Umbilical cord (tissue), 2 donors: Measurements from ENCODE around the gene ASAP2. TPM values are rescaled to one million over a fixed set of nuclear protein-coding genes. Genes with fewer than 3 reads are reported as not detected.

ENCODE experiments used
- DNase-seq: peaks from one replicate; pipeline ENCODE4 v3.0.0-alpha.2; 2015; ENCODE audit warnings: low spot score
- total RNA-seq: library from RNA; depleted of rRNA; stranded (reverse); fragments of >200 nt; gene quantifications from one replicate; pipeline ENCODE4 v1.2.3, GENCODE V29; 2014; ENCODE audit warnings: low replicate concordance; ENCODE audit not compliant: insufficient read depth

The ASAP2 gene
- total RNA-seq, 1 donor from 2014 or later: 11.3 TPM

DNA sequence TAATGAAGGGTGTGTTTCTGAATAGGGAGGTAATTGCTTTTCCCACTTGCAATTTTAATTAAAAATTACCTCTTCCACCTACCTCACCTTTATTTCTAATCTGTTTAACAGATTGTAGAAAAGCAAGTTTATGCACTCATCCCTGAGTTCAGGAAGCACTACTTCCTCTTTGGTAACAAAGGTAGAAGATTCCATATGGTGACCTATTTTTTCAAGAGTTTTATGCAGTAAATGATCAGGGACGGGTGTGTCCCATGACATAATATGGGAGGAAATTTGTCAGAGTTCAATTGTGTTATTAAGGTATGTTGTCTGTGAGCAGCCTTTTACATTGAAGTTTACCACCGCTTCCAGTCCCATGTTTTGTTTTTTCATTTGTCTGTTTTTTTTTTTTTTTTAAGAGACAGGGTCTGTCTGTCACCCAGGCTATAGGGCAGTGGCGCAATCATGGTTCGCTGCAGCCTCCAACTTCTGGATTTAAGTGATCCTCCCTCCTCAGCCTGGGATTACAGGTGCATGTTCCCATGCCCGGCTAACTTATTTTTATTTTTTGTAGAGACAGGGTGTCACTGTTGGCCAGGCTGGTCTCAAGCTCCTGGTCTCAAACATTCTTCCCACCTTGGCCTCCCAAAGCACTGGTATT is 68.2 kb downstream of the ASAP2 start:
- DNase-seq: no peak

DNA sequence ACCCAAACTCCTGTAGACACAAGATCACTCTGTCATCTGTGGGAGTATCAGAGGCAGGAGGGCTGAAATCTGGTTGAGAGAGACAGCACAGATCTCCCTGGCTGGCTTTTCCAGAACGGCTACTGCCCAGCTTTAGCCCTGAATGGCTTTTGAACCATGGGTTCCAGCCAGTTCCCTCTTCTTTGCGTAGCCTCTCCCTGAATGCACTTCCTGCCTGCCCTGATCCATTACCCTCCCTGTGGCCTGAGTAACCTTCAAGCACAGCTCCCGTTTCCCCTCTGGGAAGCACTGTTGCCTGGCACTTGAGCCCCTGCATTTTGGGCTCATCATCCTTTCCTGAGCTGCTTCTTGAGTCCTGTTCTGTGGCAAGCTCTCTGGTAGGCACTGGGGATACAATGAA is 68.8 kb downstream of the ASAP2 start:
- DNase-seq: no peak

DNA sequence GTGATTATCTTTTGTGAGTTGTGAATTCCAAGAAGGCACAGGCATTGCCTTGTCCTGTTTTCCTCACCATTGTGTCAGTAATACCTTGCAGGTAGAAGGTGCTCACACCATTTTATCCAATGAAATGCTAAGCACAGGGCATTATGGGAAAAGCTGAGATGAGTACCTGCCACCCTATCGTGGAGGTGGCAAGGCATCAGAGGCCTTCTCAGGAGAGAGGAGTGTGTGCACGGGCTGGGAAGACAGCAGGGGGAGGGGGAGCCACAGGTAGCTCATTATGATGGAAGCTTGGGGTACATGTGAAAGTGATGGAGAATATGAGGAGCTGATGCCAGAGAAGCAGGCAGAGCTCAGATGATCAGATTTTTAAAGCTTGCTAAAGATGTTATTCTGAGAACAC is 69.5 kb downstream of the ASAP2 start:
- DNase-seq: no peak

DNA sequence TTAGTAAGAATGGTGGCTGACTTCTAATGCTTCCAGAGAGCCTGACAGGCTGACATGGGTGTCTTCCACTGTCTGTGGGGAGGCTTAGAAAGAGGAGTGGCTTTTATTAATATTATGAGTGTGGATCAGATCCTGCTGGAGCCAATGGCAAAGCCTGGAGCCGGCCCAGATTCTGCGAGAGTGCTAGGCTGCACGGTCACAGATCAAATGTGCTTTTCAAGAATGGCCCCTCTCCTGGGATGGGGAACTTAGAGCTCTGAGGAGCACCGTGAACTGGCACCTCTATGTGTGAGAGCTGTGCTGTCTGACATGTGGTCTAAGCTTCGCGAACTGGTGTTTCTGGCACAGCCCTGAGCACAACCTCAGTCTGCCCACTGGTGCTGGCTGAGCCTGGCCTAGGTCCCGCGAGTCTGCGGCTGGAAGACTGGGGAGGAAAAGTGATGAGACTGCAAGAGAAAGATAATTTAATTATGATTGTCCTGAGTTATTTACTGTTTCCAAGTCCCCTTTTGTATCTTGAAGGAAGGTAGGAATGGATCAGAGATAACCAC is 70.4 kb downstream of the ASAP2 start:
- DNase-seq: no peak

DNA sequence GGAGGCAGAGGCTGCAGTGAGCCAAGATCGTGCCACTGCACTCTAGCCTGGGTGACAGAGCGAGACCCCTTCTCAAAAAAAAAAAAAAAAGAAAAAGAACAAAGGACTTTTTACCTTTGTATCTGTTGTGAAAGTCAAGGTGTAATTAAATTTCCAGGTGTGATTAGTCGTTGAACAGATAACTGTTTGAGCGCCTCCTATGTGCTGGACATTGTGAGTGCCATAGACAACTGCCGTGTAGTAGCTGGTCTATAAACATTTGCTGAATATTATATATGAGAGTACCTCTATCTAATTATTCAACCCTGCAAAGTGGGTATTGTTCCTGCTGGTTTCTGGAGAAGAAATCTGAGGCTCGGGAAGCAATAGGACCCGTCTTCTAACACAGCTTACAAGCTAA is 71.8 kb downstream of the ASAP2 start:
- DNase-seq: no peak

DNA sequence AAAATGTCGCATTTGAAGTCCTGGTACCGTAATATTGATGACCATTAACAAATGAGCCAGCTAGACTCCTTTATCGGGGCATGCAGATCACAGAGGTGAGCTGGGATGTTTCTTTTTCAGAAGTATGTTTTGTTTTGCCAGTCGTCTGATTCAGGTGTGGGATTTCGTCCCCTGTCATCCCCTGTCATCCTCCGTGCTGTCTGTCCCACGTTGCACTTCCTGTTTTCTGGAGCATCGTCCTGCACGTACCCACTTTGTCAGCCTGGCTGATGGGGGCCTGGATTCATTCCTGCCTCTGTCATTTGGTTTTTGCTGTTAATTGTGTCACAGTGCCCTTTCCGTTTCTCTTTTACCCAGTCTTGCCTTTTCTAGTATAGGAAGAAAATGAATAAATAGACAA is 72.8 kb downstream of the ASAP2 start:
- DNase-seq: no peak

DNA sequence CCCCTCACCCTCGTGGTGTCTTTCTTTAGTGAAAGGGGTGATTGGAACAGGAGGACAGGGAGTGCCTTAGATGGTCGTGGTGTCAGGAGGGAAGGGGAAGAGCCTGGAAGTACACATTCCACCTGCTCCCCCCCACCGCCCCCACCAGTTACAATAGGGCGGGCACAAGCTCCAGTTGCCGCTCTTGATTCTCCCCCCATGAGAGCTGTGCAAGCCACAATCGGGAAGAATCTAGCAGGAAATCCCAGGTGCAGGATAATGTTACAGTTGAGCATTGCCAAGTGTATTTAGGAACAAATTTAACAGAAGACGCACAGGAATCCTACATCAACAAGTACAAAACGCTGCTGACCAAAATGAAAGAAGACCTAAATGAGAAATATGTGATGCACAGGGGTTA is 73.6 kb downstream of the ASAP2 start:
- DNase-seq: no peak

DNA sequence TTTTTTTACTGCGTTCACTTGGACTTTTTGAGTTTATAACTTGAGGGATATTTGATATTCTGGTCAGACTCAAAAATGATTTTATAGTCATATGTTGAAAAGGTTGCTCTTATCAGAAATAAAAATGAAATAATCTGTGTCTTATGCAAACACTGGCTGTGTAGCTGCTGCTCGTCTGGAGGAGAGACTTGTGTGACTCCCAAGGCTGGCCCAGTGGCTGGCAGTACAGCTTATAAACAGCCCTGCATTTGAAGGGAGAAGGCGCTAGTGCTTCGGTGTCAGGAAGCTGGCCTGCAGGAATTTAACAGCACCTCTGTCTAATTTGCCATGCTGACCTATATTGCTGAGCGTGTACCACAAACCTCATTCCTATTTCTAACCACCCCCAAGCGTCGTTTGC is 74.5 kb downstream of the ASAP2 start:
- no peak for DNase-seq

DNA sequence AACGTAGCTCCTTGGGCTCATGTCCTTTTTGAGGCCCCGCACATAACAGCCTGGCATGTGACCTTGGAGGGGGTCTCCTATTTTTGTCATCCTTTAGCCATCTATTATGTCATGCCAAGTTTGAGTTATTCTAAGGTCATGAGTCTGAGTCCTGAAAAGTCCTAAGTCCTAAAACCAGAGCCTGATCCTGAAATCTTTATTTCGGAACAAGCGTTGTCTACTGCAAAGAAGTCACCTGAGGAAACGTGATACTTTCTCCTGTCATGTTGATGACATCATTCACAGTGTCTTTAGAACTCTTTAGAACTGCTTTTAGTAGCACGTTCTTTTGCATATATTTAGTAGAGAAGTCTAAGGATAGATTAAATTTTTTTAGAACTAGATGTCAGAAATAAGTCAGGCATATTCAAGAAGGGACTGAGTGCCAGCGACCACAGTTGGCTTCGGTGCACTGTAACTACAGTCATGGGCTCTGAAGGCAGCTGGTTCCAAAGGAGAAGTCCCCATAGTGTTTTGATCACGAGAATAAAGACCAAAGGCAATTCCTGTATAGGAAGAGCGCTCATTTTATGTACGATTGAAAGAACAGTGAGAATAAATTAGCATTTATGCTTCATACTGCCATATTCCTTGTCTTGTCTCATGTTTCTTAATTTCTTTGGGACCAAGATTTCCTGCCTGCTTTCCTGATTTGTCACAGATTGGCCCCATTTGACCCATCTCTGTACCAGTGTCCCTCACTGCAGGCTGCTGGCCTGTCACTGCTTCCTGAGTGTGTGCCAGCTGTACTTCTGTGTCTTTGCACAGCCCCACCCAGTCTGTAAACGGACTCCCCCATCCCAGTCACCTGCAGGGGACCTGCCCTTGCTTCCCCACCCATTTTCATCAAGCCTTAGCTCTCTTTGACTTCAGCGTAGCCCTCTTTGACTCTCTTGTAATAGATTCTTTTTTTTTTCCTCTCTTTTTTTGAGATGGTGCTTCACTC is 75.8 kb downstream of the ASAP2 start:
- DNase-seq: no peak

DNA sequence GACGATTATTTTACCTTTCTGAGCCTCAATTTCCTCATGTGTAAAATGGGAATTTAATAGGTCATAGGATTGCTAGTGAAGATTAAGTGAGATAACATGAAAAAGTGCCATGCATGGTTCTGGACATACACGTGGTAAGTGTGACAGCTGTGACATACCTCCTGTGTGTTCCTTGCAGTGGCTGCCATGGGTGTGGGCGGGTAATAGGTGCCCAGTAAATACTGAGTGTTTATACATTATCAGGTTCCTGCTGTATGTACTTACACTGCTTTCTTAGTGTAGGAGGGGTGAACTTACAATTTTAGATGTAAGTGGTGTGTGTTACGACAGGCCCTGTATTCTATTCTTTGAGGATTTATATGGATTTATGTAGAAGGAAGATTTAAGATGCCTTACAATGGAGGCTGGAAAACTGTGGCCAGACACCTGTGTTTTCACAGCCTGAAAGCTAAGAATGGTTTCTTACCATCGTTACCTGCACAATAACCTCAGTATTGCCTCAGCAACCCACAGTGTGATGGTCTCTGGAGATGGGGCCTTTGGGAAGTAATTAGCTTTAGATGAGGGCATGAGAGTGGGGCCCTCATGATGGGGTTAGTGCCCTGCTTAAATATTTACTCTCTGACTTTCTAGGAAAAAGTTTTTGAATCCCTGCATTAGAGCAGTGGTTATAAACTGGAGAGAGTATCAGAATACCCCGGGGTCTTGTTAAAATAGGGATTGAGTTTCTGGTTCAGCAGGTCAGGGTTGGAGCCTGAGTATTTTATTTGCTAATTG is 78.1 kb downstream of the ASAP2 start:
- no peak for DNase-seq

DNA sequence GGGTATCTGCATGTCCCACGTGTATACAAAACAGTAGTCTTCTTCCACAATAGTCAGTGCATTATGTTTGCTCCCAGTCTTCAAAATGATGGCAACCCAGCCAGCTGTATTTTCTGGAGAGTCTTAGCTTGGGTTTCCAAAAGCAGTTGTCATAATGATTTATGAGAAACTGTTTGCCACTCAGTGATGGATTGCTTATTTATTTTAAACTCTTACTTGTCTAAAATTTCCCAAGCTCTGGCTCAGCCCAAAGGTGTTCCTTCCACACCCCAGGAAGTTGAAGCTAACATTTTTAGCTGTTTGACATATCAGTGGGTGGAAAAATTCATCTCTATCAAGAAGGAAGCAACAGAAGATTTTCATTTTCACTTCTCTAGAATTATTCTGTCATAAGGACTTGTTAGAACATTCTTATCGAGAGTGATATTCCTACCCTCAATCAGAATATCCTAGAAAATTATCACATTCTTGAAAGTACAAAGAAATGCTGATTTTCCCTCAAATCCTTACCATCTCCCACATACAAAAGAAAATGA is 78.8 kb downstream of the ASAP2 start:
- no peak for DNase-seq

DNA sequence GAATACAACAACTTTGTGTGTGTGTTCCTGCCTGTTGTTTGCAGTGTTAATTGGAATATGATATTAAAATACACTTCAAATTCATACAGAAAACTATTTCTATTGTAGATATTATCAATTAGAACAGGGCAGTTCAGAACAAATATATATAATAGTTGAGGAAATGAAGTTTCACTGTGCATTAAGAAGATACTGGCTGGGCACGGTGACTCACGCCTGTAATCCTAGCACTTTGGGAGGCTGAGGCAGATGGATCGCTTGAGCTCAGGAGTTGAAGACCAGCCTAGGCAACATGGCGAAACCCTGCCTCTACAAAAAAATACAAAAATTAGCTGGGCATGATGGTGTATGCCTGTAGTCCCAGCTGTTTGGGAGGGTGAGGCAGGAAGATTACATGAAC is 79.3 kb downstream of the ASAP2 start:
- DNase-seq: no peak

DNA sequence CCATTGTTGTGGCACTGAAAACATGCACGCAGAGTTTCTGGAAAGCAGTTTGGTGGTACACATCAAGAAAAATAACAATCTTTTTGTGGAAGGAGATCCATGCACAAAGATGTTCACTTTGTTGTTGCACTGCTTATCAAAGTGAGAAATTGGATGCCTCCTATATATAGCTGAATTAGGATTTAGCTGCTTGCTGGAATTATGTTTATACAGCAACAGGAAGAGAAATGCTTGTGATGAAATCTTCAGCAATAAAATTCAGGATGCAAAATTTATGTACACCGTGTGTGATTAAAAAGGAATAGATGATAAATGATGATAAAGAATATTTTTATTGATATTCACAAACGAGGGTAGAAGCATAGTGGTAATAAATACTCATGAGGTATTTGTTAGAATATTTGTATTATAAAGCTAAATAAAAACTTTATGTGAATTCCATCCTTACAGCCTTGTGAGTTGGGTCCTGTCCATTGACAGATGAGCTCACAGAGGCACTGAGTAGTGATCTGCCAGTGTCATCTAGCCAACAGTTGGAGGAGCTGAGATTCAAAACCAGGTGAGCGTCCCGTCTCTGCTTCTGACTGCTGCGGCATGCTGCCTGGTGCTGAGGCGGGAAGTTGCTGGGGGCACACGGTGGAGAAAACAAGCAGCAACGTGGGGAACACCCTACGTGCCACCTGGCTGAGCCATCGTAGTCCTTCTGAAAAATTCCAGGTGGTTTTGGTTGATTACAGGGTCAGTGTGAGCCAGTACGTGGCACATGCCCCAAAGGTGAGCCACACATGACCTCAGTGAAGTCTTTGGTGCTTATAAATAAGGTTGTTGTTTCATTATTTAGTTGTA is 80.2 kb downstream of the ASAP2 start:
- no peak for DNase-seq

DNA sequence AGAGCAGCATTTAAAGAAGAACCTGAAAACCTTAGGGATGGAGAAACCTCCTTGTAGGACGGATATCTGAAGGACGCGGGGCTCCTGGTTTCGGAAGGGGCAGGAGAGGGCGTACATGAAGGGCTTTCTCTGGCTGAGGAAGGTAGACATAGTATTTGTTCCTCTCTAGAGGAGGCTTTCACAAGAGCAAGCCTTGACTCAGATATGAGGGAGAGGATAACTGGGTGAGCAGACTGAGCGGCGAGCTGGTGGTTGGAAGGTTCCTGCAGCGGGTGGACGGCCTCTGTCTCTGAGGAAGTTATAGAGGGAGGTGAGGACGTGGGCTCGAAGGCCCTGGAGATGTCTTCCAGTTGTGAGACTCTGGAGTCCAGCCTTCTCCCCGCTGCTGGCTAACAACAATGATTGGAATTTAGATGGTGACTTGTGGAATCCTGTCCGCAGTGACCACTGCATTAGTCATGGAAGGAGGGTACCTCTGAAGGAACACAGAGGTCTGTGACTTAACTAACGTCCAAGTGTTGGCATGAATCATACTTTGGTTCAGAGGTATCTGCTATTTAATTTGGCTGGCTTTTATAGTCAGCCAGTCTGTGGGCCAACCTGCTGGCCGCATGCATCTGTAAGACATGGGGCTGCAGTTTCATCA is 80.9 kb downstream of the ASAP2 start:
- no peak for DNase-seq

DNA sequence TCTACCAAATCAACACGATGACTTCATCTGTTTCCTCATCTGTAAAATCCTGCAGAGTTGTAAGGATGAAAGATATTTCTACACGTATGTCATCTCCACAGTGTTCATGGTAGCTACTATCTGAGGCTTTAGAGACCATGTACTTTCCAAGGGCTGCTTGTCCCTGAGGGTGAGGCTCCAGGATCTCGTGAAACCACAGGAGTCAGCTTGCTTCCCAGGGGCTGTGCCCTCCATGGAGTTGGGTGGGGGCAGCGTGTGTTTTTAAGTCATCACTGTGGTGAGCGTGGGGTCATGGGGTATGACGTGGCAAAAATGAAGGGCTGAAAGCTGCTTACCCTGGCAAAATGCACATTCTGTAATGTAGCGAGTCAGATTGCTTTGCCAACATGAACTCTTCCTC is 81.6 kb downstream of the ASAP2 start:
- DNase-seq: no peak

DNA sequence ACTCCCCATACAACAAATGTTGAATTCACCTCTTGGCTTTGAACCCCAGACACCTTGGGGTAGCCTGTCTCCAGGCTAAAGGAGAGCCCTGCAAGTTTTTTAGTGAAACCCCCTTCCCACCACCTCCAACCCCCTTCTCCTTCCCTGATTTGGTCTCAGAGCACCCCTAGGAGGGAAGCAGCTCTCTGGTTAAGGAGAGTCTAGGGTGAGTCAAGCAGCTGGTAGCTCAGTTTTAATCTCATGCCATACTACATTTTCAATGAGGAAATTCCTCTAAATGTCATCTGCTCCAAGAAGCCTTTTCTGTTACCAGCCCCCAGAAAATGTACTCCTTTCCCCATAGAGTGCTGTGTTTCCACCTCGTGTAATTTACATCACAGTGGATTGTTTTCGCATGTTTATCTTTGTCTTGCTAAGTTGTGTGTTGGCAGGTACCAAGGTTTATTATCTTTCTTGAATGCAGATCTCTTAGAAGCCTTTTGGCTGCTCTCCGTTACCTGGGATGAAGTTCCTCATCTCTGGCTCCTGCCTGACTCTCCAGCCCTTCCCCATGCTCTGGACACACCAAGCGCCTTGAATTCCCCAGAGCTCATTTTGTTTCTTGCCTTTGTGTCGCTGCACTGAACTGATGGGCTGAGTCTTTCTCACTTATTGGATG is 82.2 kb downstream of the ASAP2 start:
- DNase-seq: no peak

DNA sequence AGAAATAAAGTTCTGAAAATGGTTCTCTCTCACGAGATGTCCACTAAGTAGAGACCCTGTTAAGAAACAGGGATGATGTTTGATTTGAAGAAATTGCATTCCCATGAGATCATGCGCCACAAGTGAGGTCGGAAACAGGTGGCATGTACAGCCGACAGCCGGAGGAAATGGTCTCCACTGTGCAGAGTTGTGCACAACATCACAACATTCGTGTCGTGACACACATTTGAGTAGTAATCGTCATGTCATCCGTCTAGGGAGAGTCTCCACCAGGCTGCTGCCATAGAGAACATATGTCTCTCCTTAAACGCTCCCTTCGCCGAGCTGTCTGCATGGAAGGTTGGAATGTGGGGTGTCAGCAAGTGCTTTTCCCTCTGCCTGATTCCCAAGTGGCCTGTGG is 84.7 kb downstream of the ASAP2 start:
- no peak for DNase-seq

DNA sequence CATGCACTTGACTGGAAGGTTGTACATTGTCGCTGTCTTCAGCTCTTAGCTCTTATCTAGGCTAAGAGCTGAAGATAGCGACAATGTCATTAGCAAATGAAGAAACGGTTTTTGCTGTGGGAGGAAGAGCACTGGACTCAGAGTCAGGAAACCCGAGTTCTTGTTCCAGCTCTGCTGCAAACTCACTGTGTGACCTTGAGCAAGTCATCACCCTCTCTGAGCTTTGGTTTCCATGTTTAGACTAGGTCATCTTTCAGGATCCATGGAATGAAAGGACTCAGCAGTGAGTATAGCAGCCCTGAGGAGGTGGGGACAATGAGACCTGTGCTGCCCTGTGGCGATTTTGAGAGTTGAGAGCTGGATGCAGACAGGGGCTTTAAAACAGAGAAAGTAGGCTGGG is 85.3 kb downstream of the ASAP2 start:
- DNase-seq: no peak

DNA sequence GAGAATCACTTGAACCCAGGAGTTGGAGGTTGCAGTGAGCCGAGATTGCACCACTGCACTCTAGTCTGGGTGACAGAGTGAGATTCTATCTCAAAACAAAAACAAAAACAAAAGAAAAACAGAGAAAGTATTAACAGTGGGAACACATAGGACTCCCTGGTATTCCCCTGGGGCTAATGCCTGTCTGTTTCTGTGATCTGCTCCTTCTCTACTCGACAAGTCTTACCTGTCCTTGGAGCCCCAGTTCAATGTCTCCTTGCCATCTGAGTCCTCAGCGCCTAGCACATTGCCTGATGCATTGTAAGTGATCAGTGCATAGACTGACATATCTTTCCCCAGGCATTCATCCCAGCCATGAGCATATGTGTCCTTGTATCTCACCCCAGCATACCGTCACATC is 85.8 kb downstream of the ASAP2 start:
- DNase-seq: no peak

DNA sequence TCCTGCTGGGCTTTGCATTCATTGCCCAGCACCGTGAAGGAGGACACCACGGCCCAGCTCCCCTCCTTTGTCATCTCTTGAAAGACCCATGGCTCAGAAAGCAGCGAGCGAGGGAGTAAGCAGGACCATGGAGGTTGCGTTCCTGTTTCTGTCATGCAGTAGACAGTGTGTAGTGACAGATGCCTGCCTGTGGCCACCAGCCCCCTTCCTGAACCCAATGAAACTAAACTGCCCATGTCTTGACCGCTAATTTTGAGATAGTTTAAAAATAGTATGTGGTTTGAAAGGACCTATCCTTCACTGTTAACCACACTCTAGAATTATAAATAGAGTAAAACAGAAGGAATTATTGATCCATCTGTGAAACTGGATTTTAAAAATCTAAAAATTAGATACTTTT is 88.2 kb downstream of the ASAP2 start:
- DNase-seq: no peak
